GM12873 (cell line): ENCODE results near the gene KRT84.

Experiments used
- CTCF ChIP-seq: IDR thresholded peaks from 2 replicates; pipeline ENCODE4 v1.5.1; 2012; ENCODE audit warnings: low read depth, mild to moderate bottlenecking, moderate library complexity, low read length, control low read depth; ENCODE audit not compliant: insufficient read depth; ENCODE audit errors: missing control alignments

Gene KRT84

GRCh38 chr12:52346593-52346992 is 38.9 kb downstream of the KRT84 start:
- no peak for TF ChIP-seq CTCF

GRCh38 chr12:52344111-52344510 is 41.3 kb downstream of the KRT84 start:
- TF ChIP-seq CTCF, result no peak

GRCh38 chr12:52343550-52343949 is 41.9 kb downstream of the KRT84 start:
- TF ChIP-seq CTCF, result no peak

- no peak for TF ChIP-seq CTCF
Measured at GRCh38 chr12:52342781-52343490, 42.5 kb downstream of the KRT84 start.

- TF ChIP-seq CTCF, result no peak
Measured at GRCh38 chr12:52341066-52341580, 44.3 kb downstream of the KRT84 start.

GRCh38 chr12:52338241-52338960 is 47.1 kb downstream of the KRT84 start:
- TF ChIP-seq CTCF, result no peak

GRCh38 chr12:52337054-52337453 is 48.4 kb downstream of the KRT84 start:
- no peak for TF ChIP-seq CTCF
